GM23338 (cell line): ENCODE measurements around the gene PELI3. TPM values are rescaled to one million over a fixed set of nuclear protein-coding genes. Genes with fewer than 3 reads are reported as not detected.

Source experiments
- ATAC-seq: fragments of 200-7000 bp; cut with Tn5 transposase; 3 replicates; pipeline ENCODE4 v1.9.1; 2020
- DNase-seq: peaks from one replicate; pipeline ENCODE4 v3.0.0-alpha.2; 2015; ENCODE audit warnings: low spot score
- H2AFZ ChIP-seq: fragments of 200-600 bp; sonication (generic); 2 replicates; pipeline ENCODE4 v1.8.0; 2016; ENCODE audit warnings: antibody characterized with exemption, mild to moderate bottlenecking, moderate library complexity
- H3F3A ChIP-seq: fragments of 200-600 bp; sonication (generic); replicated peaks from 2 replicates; pipeline ENCODE4 v1.8.0; 2017; ENCODE audit warnings: antibody characterized with exemption, mixed run types, low read depth
- H3K27ac ChIP-seq: fragments of 200-600 bp; sonication (generic); 2 replicates; pipeline ENCODE4 v1.6.1; 2016; ENCODE audit warnings: low read depth
- H3K27me3 ChIP-seq: fragments of 200-600 bp; sonication (generic); 2 replicates; pipeline ENCODE4 v1.8.0; 2016; ENCODE audit warnings: mild to moderate bottlenecking, mixed run types, moderate library complexity; ENCODE audit not compliant: insufficient read depth
- H3K36me3 ChIP-seq: fragments of 200-600 bp; sonication (generic); 2 replicates; pipeline ENCODE4 v1.8.0; 2016; ENCODE audit warnings: mild to moderate bottlenecking; ENCODE audit not compliant: insufficient read depth
- H3K4me1 ChIP-seq: fragments of 200-600 bp; sonication (generic); 2 replicates; pipeline ENCODE4 v1.8.0; 2016; ENCODE audit warnings: mild to moderate bottlenecking, moderate library complexity; ENCODE audit not compliant: insufficient read depth
- H3K4me2 ChIP-seq: fragments of 200-600 bp; sonication (generic); 2 replicates; pipeline ENCODE4 v1.7.1; 2017; ENCODE audit warnings: mixed run types
- H3K4me3 ChIP-seq: fragments of 200-600 bp; sonication (generic); 2 replicates; pipeline ENCODE4 v1.6.1; 2016; ENCODE audit warnings: mixed run types
- H3K79me2 ChIP-seq: fragments of 200-600 bp; sonication (generic); replicated peaks from 2 replicates; pipeline ENCODE4 v1.8.0; 2017; ENCODE audit warnings: mild to moderate bottlenecking; ENCODE audit not compliant: insufficient read depth
- H3K9me2 ChIP-seq: fragments of 200-600 bp; sonication (generic); 2 replicates; pipeline ENCODE4 v1.8.0; 2017; ENCODE audit not compliant: insufficient read depth
- H4K20me1 ChIP-seq: fragments of 200-600 bp; sonication (generic); replicated peaks from 2 replicates; pipeline ENCODE4 v1.8.0; 2017; ENCODE audit warnings: mild to moderate bottlenecking; ENCODE audit not compliant: insufficient read depth
- H3K27ac Mint-ChIP-seq: 2 replicates; pipeline ENCODE4 v1.8.0; 2020; ENCODE audit warnings: inconsistent platforms, mild to moderate bottlenecking, moderate library complexity, mixed read lengths
- H3K27me3 Mint-ChIP-seq: 3 replicates; pipeline ENCODE4 v1.8.0; 2022; ENCODE audit warnings: low read depth, mild to moderate bottlenecking, moderate library complexity, mixed read lengths, inconsistent platforms; ENCODE audit not compliant: insufficient read depth, poor library complexity
- H3K36me3 Mint-ChIP-seq: 3 replicates; pipeline ENCODE4 v1.8.0; 2021; ENCODE audit warnings: low read depth, mild to moderate bottlenecking, inconsistent platforms, moderate library complexity, mixed read lengths
- H3K4me1 Mint-ChIP-seq: 3 replicates; pipeline ENCODE4 v1.8.0; 2020; ENCODE audit warnings: mild to moderate bottlenecking, inconsistent platforms, mixed read lengths
- H3K4me3 Mint-ChIP-seq: 3 replicates; pipeline ENCODE4 v1.8.0; 2021; ENCODE audit warnings: moderate library complexity, mild to moderate bottlenecking, inconsistent platforms, mixed read lengths
- H3K9me3 Mint-ChIP-seq: 3 replicates; pipeline ENCODE4 v1.8.0; 2020; ENCODE audit warnings: moderate library complexity, mild to moderate bottlenecking, inconsistent platforms, mixed read lengths
- CREB1 ChIP-seq: fragments of 250-450 bp; sonication (Bioruptor Pico); IDR thresholded peaks from 2 replicates; pipeline ENCODE4 v1.5.0; 2020; ENCODE audit warnings: low read depth, mild to moderate bottlenecking, moderate library complexity
- ETS1 ChIP-seq: IDR thresholded peaks from 2 replicates; pipeline ENCODE4 v1.6.1; 2016; ENCODE audit warnings: antibody characterized with exemption
- EZH2 ChIP-seq: fragments of 200-600 bp; sonication (generic); IDR thresholded peaks from one replicate; pipeline ENCODE4 v1.8.0; 2017; ENCODE audit warnings: antibody characterized with exemption, mild to moderate bottlenecking, low read depth; ENCODE audit not compliant: unreplicated experiment
- EZH2phosphoT487 ChIP-seq: fragments of 200-600 bp; sonication (generic); IDR thresholded peaks from one replicate; pipeline ENCODE4 v1.8.1; 2018; ENCODE audit warnings: antibody characterized with exemption; ENCODE audit not compliant: unreplicated experiment
- JUNB ChIP-seq: IDR thresholded peaks from one replicate; pipeline ENCODE4 v1.6.1; 2016; ENCODE audit warnings: antibody characterized with exemption; ENCODE audit not compliant: unreplicated experiment
- NANOG ChIP-seq: IDR thresholded peaks from 2 replicates; pipeline ENCODE4 v1.6.1; 2016; ENCODE audit warnings: antibody characterized with exemption, borderline replicate concordance
- POLR2AphosphoS5 ChIP-seq: IDR thresholded peaks from 2 replicates; pipeline ENCODE4 v1.6.1; 2016; ENCODE audit warnings: antibody characterized with exemption, low read depth
- REST ChIP-seq: IDR thresholded peaks from one replicate; pipeline ENCODE4 v1.6.1; 2018; ENCODE audit warnings: antibody characterized with exemption; ENCODE audit not compliant: unreplicated experiment
- STAT1 ChIP-seq: IDR thresholded peaks from one replicate; pipeline ENCODE4 v1.6.1; 2016; ENCODE audit warnings: antibody characterized with exemption; ENCODE audit not compliant: unreplicated experiment
- ZNF114 ChIP-seq: fragments of 250-450 bp; sonication (Bioruptor Pico); IDR thresholded peaks from 2 replicates; pipeline ENCODE4 v1.5.0; 2020; ENCODE audit warnings: mild to moderate bottlenecking, moderate library complexity
- ZNF331 ChIP-seq: fragments of 250-450 bp; sonication (Bioruptor Pico); IDR thresholded peaks from 2 replicates; pipeline ENCODE4 v1.5.0; 2020; ENCODE audit warnings: low read depth, mild to moderate bottlenecking, moderate library complexity
- polyA plus RNA-seq: library from polyadenylated mRNA; unstranded; fragments of >200 nt; fragmentation: Nextera tagmentation; extraction: Ambion mirVana; gene quantifications from 2 replicates; pipeline ENCODE4 v1.2.1, GENCODE V29; 2016
- total RNA-seq: library from RNA; depleted of rRNA; stranded (reverse); fragments of >200 nt; shearing (Covaris generic); gene quantifications from 2 replicates; pipeline ENCODE4 v1.2.3, GENCODE V29; 2014
- TF ChIP-seq, protein P1 (sequence below): fragments of 250-450 bp; sonication (Bioruptor Pico); IDR thresholded peaks from 2 replicates; pipeline ENCODE4 v1.5.0; 2020; ENCODE audit warnings: mild to moderate bottlenecking, moderate library complexity
- TF ChIP-seq, protein P2 (sequence below), 2 experiments: fragments of 200-600 bp in 1 of 2; sonication (generic) in 1 of 2; conservative IDR thresholded peaks; 2 replicates each; pipeline versions ENCODE4 v1.5.1 to v1.6.1; 2016 to 2017; ENCODE audit warnings: antibody characterized with exemption in 2 of 2, low read depth in 2 of 2, mild to moderate bottlenecking in 2 of 2, moderate library complexity in 1 of 2

PELI3 gene
- total and polyA plus RNA-seq, 2 experiments from 2014 or later = 2.8 to 9.1 TPM

DNA sequence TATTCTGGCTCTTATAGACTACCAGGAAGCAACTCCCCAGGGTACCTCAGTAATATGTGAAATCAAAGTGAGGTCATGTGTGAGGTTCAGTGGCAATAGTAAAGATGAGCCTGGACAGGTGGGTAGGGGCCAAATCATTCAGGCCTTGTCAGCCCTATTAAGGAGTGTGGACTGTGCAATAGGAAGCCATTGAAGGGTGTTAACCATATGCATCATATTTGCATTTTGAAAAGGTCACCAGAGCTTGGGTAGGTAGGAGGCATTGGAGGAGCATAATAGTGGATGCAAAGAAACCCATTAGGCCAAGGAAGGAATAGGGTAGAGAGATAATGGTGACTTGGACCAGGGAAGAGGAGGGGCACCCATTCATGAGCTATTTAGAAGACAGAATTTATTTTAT, 19.7 kb upstream of the PELI3 start:
- Mint-ChIP-seq H3K36me3 (peaks cover 17% of the 10 kb centered on the region), H3K4me3 (no peak overlapping the region), H3K27me3 (peaks cover 9% of the 10 kb centered on the region), H3K9me3 (peaks cover 30% of the 10 kb centered on the region), H3K4me1 (peaks cover 28% of the 10 kb centered on the region; the same call in 2 of the 3 replicates), H3K27ac (no peak overlapping the region)
- no peak overlapping the region for H3K27ac ChIP-seq
- H3K4me2 ChIP-seq = no peak overlapping the region
- DNase-seq = no peak
- no peaks in the 10 kb centered on the region for H3K79me2 ChIP-seq
- H3F3A ChIP-seq = peaks cover 4% of the 10 kb centered on the region; the same call in 1 of the 2 replicates
- no peak for ATAC-seq
- H3K9me2 ChIP-seq = no peaks in the 10 kb centered on the region
- H3K36me3 ChIP-seq = no peaks in the 10 kb centered on the region
- peaks cover 7% of the 10 kb centered on the region for H3K4me1 ChIP-seq
- H2AFZ ChIP-seq = no peak overlapping the region
- no peak overlapping the region for H3K4me3 ChIP-seq
- TF ChIP-seq JUNB (no peak), CREB1 (CRISPR knock-in tag) (no peak), REST (no peak), ZNF331 (CRISPR knock-in tag) (no peak), ETS1 (no peak), EZH2phosphoT487 (no peak), NANOG (no peak), EZH2 (no peak), POLR2AphosphoS5 (no peak), ZNF114 (CRISPR knock-in tag) (no peak), STAT1 (no peak)
- TF ChIP-seq, protein P1, sequence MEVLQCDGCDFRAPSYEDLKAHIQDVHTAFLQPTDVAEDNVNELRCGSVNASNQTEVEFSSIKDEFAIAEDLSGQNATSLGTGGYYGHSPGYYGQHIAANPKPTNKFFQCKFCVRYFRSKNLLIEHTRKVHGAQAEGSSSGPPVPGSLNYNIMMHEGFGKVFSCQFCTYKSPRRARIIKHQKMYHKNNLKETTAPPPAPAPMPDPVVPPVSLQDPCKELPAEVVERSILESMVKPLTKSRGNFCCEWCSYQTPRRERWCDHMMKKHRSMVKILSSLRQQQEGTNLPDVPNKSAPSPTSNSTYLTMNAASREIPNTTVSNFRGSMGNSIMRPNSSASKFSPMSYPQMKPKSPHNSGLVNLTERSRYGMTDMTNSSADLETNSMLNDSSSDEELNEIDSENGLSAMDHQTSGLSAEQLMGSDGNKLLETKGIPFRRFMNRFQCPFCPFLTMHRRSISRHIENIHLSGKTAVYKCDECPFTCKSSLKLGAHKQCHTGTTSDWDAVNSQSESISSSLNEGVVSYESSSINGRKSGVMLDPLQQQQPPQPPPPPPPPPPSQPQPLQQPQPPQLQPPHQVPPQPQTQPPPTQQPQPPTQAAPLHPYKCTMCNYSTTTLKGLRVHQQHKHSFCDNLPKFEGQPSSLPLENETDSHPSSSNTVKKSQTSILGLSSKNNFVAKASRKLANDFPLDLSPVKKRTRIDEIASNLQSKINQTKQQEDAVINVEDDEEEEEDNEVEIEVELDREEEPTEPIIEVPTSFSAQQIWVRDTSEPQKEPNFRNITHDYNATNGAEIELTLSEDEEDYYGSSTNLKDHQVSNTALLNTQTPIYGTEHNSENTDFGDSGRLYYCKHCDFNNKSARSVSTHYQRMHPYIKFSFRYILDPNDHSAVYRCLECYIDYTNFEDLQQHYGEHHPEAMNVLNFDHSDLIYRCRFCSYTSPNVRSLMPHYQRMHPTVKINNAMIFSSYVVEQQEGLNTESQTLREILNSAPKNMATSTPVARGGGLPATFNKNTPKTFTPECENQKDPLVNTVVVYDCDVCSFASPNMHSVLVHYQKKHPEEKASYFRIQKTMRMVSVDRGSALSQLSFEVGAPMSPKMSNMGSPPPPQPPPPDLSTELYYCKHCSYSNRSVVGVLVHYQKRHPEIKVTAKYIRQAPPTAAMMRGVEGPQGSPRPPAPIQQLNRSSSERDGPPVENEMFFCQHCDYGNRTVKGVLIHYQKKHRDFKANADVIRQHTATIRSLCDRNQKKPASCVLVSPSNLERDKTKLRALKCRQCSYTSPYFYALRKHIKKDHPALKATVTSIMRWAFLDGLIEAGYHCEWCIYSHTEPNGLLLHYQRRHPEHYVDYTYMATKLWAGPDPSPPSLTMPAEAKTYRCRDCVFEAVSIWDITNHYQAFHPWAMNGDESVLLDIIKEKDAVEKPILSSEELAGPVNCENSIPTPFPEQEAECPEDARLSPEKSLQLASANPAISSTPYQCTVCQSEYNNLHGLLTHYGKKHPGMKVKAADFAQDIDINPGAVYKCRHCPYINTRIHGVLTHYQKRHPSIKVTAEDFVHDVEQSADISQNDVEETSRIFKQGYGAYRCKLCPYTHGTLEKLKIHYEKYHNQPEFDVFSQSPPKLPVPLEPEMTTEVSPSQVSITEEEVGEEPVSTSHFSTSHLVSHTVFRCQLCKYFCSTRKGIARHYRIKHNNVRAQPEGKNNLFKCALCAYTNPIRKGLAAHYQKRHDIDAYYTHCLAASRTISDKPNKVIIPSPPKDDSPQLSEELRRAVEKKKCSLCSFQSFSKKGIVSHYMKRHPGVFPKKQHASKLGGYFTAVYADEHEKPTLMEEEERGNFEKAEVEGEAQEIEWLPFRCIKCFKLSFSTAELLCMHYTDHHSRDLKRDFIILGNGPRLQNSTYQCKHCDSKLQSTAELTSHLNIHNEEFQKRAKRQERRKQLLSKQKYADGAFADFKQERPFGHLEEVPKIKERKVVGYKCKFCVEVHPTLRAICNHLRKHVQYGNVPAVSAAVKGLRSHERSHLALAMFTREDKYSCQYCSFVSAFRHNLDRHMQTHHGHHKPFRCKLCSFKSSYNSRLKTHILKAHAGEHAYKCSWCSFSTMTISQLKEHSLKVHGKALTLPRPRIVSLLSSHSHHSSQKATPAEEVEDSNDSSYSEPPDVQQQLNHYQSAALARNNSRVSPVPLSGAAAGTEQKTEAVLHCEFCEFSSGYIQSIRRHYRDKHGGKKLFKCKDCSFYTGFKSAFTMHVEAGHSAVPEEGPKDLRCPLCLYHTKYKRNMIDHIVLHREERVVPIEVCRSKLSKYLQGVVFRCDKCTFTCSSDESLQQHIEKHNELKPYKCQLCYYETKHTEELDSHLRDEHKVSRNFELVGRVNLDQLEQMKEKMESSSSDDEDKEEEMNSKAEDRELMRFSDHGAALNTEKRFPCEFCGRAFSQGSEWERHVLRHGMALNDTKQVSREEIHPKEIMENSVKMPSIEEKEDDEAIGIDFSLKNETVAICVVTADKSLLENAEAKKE (CRISPR knock-in tag) = no peak
- TF ChIP-seq, protein P2, sequence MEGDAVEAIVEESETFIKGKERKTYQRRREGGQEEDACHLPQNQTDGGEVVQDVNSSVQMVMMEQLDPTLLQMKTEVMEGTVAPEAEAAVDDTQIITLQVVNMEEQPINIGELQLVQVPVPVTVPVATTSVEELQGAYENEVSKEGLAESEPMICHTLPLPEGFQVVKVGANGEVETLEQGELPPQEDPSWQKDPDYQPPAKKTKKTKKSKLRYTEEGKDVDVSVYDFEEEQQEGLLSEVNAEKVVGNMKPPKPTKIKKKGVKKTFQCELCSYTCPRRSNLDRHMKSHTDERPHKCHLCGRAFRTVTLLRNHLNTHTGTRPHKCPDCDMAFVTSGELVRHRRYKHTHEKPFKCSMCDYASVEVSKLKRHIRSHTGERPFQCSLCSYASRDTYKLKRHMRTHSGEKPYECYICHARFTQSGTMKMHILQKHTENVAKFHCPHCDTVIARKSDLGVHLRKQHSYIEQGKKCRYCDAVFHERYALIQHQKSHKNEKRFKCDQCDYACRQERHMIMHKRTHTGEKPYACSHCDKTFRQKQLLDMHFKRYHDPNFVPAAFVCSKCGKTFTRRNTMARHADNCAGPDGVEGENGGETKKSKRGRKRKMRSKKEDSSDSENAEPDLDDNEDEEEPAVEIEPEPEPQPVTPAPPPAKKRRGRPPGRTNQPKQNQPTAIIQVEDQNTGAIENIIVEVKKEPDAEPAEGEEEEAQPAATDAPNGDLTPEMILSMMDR (conservative IDR thresholded peaks at IDR 0.05; ENCODE audit: low read depth in 2 of 2) = no peak
- H3K27me3 ChIP-seq = no peaks in the 10 kb centered on the region
- H4K20me1 ChIP-seq = no peaks in the 10 kb centered on the region
